GM23338 (cell line): ENCODE results near the gene DHDDS. TPM values are rescaled to one million over a fixed set of nuclear protein-coding genes. Genes with fewer than 3 reads are reported as not detected.

ENCODE experiments used
- ATAC-seq: fragments of 200-7000 bp; cut with Tn5 transposase; 3 replicates; pipeline ENCODE4 v1.9.1; 2020
- DNase-seq: peaks from one replicate; pipeline ENCODE4 v3.0.0-alpha.2; 2015; ENCODE audit warnings: low spot score
- H2AFZ ChIP-seq: fragments of 200-600 bp; sonication (generic); 2 replicates; pipeline ENCODE4 v1.8.0; 2016; ENCODE audit warnings: antibody characterized with exemption, mild to moderate bottlenecking, moderate library complexity
- H3F3A ChIP-seq: fragments of 200-600 bp; sonication (generic); replicated peaks from 2 replicates; pipeline ENCODE4 v1.8.0; 2017; ENCODE audit warnings: antibody characterized with exemption, mixed run types, low read depth
- H3K27ac ChIP-seq: fragments of 200-600 bp; sonication (generic); 2 replicates; pipeline ENCODE4 v1.6.1; 2016; ENCODE audit warnings: low read depth
- H3K27me3 ChIP-seq: fragments of 200-600 bp; sonication (generic); 2 replicates; pipeline ENCODE4 v1.8.0; 2016; ENCODE audit warnings: mild to moderate bottlenecking, mixed run types, moderate library complexity; ENCODE audit not compliant: insufficient read depth
- H3K36me3 ChIP-seq: fragments of 200-600 bp; sonication (generic); 2 replicates; pipeline ENCODE4 v1.8.0; 2016; ENCODE audit warnings: mild to moderate bottlenecking; ENCODE audit not compliant: insufficient read depth
- H3K4me1 ChIP-seq: fragments of 200-600 bp; sonication (generic); 2 replicates; pipeline ENCODE4 v1.8.0; 2016; ENCODE audit warnings: mild to moderate bottlenecking, moderate library complexity; ENCODE audit not compliant: insufficient read depth
- H3K4me2 ChIP-seq: fragments of 200-600 bp; sonication (generic); 2 replicates; pipeline ENCODE4 v1.7.1; 2017; ENCODE audit warnings: mixed run types
- H3K4me3 ChIP-seq: fragments of 200-600 bp; sonication (generic); 2 replicates; pipeline ENCODE4 v1.6.1; 2016; ENCODE audit warnings: mixed run types
- H3K79me2 ChIP-seq: fragments of 200-600 bp; sonication (generic); replicated peaks from 2 replicates; pipeline ENCODE4 v1.8.0; 2017; ENCODE audit warnings: mild to moderate bottlenecking; ENCODE audit not compliant: insufficient read depth
- H3K9me2 ChIP-seq: fragments of 200-600 bp; sonication (generic); 2 replicates; pipeline ENCODE4 v1.8.0; 2017; ENCODE audit not compliant: insufficient read depth
- H4K20me1 ChIP-seq: fragments of 200-600 bp; sonication (generic); replicated peaks from 2 replicates; pipeline ENCODE4 v1.8.0; 2017; ENCODE audit warnings: mild to moderate bottlenecking; ENCODE audit not compliant: insufficient read depth
- H3K27ac Mint-ChIP-seq: 2 replicates; pipeline ENCODE4 v1.8.0; 2020; ENCODE audit warnings: inconsistent platforms, mild to moderate bottlenecking, moderate library complexity, mixed read lengths
- H3K27me3 Mint-ChIP-seq: 3 replicates; pipeline ENCODE4 v1.8.0; 2022; ENCODE audit warnings: low read depth, mild to moderate bottlenecking, moderate library complexity, mixed read lengths, inconsistent platforms; ENCODE audit not compliant: insufficient read depth, poor library complexity
- H3K36me3 Mint-ChIP-seq: 3 replicates; pipeline ENCODE4 v1.8.0; 2021; ENCODE audit warnings: low read depth, mild to moderate bottlenecking, inconsistent platforms, moderate library complexity, mixed read lengths
- H3K4me1 Mint-ChIP-seq: 3 replicates; pipeline ENCODE4 v1.8.0; 2020; ENCODE audit warnings: mild to moderate bottlenecking, inconsistent platforms, mixed read lengths
- H3K4me3 Mint-ChIP-seq: 3 replicates; pipeline ENCODE4 v1.8.0; 2021; ENCODE audit warnings: moderate library complexity, mild to moderate bottlenecking, inconsistent platforms, mixed read lengths
- H3K9me3 Mint-ChIP-seq: 3 replicates; pipeline ENCODE4 v1.8.0; 2020; ENCODE audit warnings: moderate library complexity, mild to moderate bottlenecking, inconsistent platforms, mixed read lengths
- CREB1 ChIP-seq: fragments of 250-450 bp; sonication (Bioruptor Pico); IDR thresholded peaks from 2 replicates; pipeline ENCODE4 v1.5.0; 2020; ENCODE audit warnings: low read depth, mild to moderate bottlenecking, moderate library complexity
- CTCF ChIP-seq, 2 experiments: fragments of 200-600 bp in 1 of 2; sonication (generic) in 1 of 2; conservative IDR thresholded peaks; 2 replicates each; pipeline versions ENCODE4 v1.5.1 to v1.6.1; 2016 to 2017; ENCODE audit warnings: antibody characterized with exemption in 2 of 2, low read depth in 2 of 2, mild to moderate bottlenecking in 2 of 2, moderate library complexity in 1 of 2
- ETS1 ChIP-seq: IDR thresholded peaks from 2 replicates; pipeline ENCODE4 v1.6.1; 2016; ENCODE audit warnings: antibody characterized with exemption
- EZH2 ChIP-seq: fragments of 200-600 bp; sonication (generic); IDR thresholded peaks from one replicate; pipeline ENCODE4 v1.8.0; 2017; ENCODE audit warnings: antibody characterized with exemption, mild to moderate bottlenecking, low read depth; ENCODE audit not compliant: unreplicated experiment
- EZH2phosphoT487 ChIP-seq: fragments of 200-600 bp; sonication (generic); IDR thresholded peaks from one replicate; pipeline ENCODE4 v1.8.1; 2018; ENCODE audit warnings: antibody characterized with exemption; ENCODE audit not compliant: unreplicated experiment
- JUNB ChIP-seq: IDR thresholded peaks from one replicate; pipeline ENCODE4 v1.6.1; 2016; ENCODE audit warnings: antibody characterized with exemption; ENCODE audit not compliant: unreplicated experiment
- NANOG ChIP-seq: IDR thresholded peaks from 2 replicates; pipeline ENCODE4 v1.6.1; 2016; ENCODE audit warnings: antibody characterized with exemption, borderline replicate concordance
- POLR2AphosphoS5 ChIP-seq: IDR thresholded peaks from 2 replicates; pipeline ENCODE4 v1.6.1; 2016; ENCODE audit warnings: antibody characterized with exemption, low read depth
- STAT1 ChIP-seq: IDR thresholded peaks from one replicate; pipeline ENCODE4 v1.6.1; 2016; ENCODE audit warnings: antibody characterized with exemption; ENCODE audit not compliant: unreplicated experiment
- ZNF114 ChIP-seq: fragments of 250-450 bp; sonication (Bioruptor Pico); IDR thresholded peaks from 2 replicates; pipeline ENCODE4 v1.5.0; 2020; ENCODE audit warnings: mild to moderate bottlenecking, moderate library complexity
- ZNF331 ChIP-seq: fragments of 250-450 bp; sonication (Bioruptor Pico); IDR thresholded peaks from 2 replicates; pipeline ENCODE4 v1.5.0; 2020; ENCODE audit warnings: low read depth, mild to moderate bottlenecking, moderate library complexity
- ZNF462 ChIP-seq: fragments of 250-450 bp; sonication (Bioruptor Pico); IDR thresholded peaks from 2 replicates; pipeline ENCODE4 v1.5.0; 2020; ENCODE audit warnings: mild to moderate bottlenecking, moderate library complexity
- polyA plus RNA-seq: library from polyadenylated mRNA; unstranded; fragments of >200 nt; fragmentation: Nextera tagmentation; extraction: Ambion mirVana; gene quantifications from 2 replicates; pipeline ENCODE4 v1.2.1, GENCODE V29; 2016
- total RNA-seq: library from RNA; depleted of rRNA; stranded (reverse); fragments of >200 nt; shearing (Covaris generic); gene quantifications from 2 replicates; pipeline ENCODE4 v1.2.3, GENCODE V29; 2014
- TF ChIP-seq, protein P1 (sequence below): IDR thresholded peaks from one replicate; pipeline ENCODE4 v1.6.1; 2018; ENCODE audit warnings: antibody characterized with exemption; ENCODE audit not compliant: unreplicated experiment

The DHDDS gene
- total and polyA plus RNA-seq, 2 experiments from 2014 or later, result 32.6 to 49.5 TPM

DNA sequence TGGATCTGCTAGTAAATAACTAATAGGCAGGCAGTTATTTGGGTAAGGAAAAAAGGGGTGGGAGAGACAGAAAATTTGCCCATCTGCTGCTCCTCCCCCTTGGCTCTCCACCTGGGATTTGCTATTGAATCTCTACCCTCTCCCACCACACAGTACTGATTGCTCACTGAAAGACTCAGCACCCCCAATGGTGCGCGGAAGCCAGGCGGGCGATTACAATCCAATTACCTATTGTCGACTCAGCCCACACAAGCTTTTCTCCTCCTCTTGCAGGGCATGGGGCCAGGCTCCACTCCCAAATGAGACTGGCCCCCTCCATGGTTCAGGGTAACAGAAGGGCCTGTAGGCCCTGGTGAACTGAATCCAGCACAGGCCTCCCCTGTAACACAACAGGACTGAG, 37.4 kb downstream of the DHDDS start:
- Mint-ChIP-seq H3K4me1 (peaks cover 32% of the 10 kb centered on the region), H3K9me3 (peaks cover 3% of the 10 kb centered on the region; the same call in 1 of the 3 replicates), H3K27me3 (peaks cover 33% of the 10 kb centered on the region), H3K36me3 (peaks cover 46% of the 10 kb centered on the region), H3K4me3 (no peak overlapping the region; the same call in 2 of the 3 replicates), H3K27ac (peak overlapping the region; percentile 34; the same call in 1 of the 2 replicates)
- H3F3A ChIP-seq, result peaks cover 35% of the 10 kb centered on the region
- DNase-seq, result no peak
- H3K4me3 ChIP-seq, result no peak overlapping the region
- H2AFZ ChIP-seq, result no peak overlapping the region
- peaks cover 9% of the 10 kb centered on the region; the same call in 1 of the 2 replicates for H3K27me3 ChIP-seq
- no peak overlapping the region for H3K4me2 ChIP-seq
- H3K27ac ChIP-seq, result no peak overlapping the region
- ATAC-seq, result no peak
- H3K9me2 ChIP-seq, result no peaks in the 10 kb centered on the region
- TF ChIP-seq CREB1 (CRISPR knock-in tag), result no peak
- no peak for TF ChIP-seq POLR2AphosphoS5
- no peak for TF ChIP-seq ZNF462 (CRISPR knock-in tag)
- no peak for TF ChIP-seq EZH2phosphoT487
- no peak for TF ChIP-seq ZNF331 (CRISPR knock-in tag)
- no peak for TF ChIP-seq NANOG
- no peak for TF ChIP-seq CTCF (conservative IDR thresholded peaks at IDR 0.05; ENCODE audit: low read depth in 2 of 2)
- TF ChIP-seq ETS1, result no peak
- TF ChIP-seq EZH2, result no peak
- no peak for TF ChIP-seq ZNF114 (CRISPR knock-in tag)
- TF ChIP-seq JUNB, result no peak
- no peak for TF ChIP-seq STAT1
- TF ChIP-seq, protein P1, sequence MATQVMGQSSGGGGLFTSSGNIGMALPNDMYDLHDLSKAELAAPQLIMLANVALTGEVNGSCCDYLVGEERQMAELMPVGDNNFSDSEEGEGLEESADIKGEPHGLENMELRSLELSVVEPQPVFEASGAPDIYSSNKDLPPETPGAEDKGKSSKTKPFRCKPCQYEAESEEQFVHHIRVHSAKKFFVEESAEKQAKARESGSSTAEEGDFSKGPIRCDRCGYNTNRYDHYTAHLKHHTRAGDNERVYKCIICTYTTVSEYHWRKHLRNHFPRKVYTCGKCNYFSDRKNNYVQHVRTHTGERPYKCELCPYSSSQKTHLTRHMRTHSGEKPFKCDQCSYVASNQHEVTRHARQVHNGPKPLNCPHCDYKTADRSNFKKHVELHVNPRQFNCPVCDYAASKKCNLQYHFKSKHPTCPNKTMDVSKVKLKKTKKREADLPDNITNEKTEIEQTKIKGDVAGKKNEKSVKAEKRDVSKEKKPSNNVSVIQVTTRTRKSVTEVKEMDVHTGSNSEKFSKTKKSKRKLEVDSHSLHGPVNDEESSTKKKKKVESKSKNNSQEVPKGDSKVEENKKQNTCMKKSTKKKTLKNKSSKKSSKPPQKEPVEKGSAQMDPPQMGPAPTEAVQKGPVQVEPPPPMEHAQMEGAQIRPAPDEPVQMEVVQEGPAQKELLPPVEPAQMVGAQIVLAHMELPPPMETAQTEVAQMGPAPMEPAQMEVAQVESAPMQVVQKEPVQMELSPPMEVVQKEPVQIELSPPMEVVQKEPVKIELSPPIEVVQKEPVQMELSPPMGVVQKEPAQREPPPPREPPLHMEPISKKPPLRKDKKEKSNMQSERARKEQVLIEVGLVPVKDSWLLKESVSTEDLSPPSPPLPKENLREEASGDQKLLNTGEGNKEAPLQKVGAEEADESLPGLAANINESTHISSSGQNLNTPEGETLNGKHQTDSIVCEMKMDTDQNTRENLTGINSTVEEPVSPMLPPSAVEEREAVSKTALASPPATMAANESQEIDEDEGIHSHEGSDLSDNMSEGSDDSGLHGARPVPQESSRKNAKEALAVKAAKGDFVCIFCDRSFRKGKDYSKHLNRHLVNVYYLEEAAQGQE, result no peak
- peaks cover 26% of the 10 kb centered on the region for H3K36me3 ChIP-seq
- H3K4me1 ChIP-seq, result peaks cover 21% of the 10 kb centered on the region
- H4K20me1 ChIP-seq, result peaks cover 19% of the 10 kb centered on the region
- H3K79me2 ChIP-seq, result peaks cover 15% of the 10 kb centered on the region
